ENCODE results near the gene CERCAM. TPM values are rescaled to one million over a fixed set of nuclear protein-coding genes. Genes with fewer than 3 reads are reported as not detected.

CERCAM gene
- total RNA-seq, 1 donor from 2014 or later, result 12.4 TPM

GRCh38 chr9:128396970-128397613 lies 23.6 kb upstream of the CERCAM start:
- Histone ChIP-seq H3K4me3 (ENCODE audit: low read depth, low read length) (no peak overlapping the region), H3K27me3 (ENCODE audit: control insufficient read depth, insufficient read depth, low read length) (peaks cover 4% of the 10 kb centered on the region), H3K36me3 (ENCODE audit: control insufficient read depth, insufficient read depth, low read length) (peaks cover 1% of the 10 kb centered on the region)
- no peak for DNase-seq (ENCODE audit: low read depth)
- no peak for FAIRE-seq
- TF ChIP-seq, protein P1, sequence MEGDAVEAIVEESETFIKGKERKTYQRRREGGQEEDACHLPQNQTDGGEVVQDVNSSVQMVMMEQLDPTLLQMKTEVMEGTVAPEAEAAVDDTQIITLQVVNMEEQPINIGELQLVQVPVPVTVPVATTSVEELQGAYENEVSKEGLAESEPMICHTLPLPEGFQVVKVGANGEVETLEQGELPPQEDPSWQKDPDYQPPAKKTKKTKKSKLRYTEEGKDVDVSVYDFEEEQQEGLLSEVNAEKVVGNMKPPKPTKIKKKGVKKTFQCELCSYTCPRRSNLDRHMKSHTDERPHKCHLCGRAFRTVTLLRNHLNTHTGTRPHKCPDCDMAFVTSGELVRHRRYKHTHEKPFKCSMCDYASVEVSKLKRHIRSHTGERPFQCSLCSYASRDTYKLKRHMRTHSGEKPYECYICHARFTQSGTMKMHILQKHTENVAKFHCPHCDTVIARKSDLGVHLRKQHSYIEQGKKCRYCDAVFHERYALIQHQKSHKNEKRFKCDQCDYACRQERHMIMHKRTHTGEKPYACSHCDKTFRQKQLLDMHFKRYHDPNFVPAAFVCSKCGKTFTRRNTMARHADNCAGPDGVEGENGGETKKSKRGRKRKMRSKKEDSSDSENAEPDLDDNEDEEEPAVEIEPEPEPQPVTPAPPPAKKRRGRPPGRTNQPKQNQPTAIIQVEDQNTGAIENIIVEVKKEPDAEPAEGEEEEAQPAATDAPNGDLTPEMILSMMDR (IDR thresholded peaks at IDR 0.05; ENCODE audit: insufficient read depth, low read length, severe bottlenecking), result no peak

GRCh38 chr9:128397831-128398230 lies 22.8 kb upstream of the CERCAM start:
- Histone ChIP-seq H3K27me3 (ENCODE audit: control insufficient read depth, insufficient read depth, low read length) (peaks cover 4% of the 10 kb centered on the region), H3K4me3 (ENCODE audit: low read depth, low read length) (no peak overlapping the region), H3K36me3 (ENCODE audit: control insufficient read depth, insufficient read depth, low read length) (no peaks in the 10 kb centered on the region)
- TF ChIP-seq, protein P1 (IDR thresholded peaks at IDR 0.05; ENCODE audit: insufficient read depth, low read length, severe bottlenecking), result no peak
- no peak for DNase-seq (ENCODE audit: low read depth)
- FAIRE-seq, result peak; percentile 76

DNA sequence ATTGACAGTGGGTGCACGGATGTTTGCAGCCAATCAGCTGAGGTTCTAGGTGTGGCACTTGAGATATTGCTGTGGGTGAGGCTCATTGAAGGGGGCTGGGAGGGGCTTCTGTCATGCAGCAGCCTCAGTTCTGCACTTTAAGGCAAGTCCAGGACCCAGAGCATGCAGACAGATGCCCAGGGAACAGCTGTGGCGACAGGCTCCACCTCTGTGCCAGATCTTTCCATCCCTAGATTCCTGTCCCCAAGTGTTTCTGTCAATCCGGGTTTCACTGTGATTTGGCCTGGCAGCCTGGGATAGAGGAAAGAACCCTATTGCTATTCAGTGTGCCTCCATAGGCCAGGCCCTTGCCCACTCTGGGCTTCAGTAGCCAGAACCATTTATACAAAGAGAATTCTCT lies 20.8 kb upstream of the CERCAM start:
- TF ChIP-seq, protein P1 (IDR thresholded peaks at IDR 0.05; ENCODE audit: insufficient read depth, low read length, severe bottlenecking), result no peak
- peaks cover 4% of the 10 kb centered on the region for H3K27me3 ChIP-seq (ENCODE audit: control insufficient read depth, insufficient read depth, low read length)
- no peaks in the 10 kb centered on the region for H3K36me3 ChIP-seq (ENCODE audit: control insufficient read depth, insufficient read depth, low read length)
- H3K4me3 ChIP-seq (ENCODE audit: low read depth, low read length), result no peak overlapping the region
- no peak for FAIRE-seq
- no peak for DNase-seq (ENCODE audit: low read depth)

DNA sequence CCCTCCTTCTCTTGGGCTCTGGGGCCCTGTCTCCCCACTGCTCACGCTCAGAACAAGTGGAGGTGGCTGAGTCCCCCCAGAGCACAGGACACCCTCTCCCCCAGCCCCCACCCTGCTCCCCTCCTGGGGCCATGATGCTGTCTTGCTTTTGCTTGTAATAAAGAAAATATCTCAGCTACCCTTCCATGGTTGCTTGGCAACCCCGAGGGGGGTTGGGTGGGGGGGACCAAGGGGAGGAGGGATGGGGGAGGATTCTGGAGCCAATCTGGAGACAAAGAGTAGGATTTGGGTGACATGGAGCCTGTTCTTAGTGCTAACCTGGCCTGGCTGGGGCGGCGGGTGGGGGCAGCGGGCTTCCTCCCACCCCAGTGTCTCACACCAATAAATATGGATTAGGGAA lies 16.1 kb upstream of the CERCAM start:
- DNase-seq (ENCODE audit: low read depth) (no peak), FAIRE-seq (no peak)
- Histone ChIP-seq H3K27me3 (ENCODE audit: control insufficient read depth, insufficient read depth, low read length) (peaks cover 6% of the 10 kb centered on the region), H3K4me3 (ENCODE audit: low read depth, low read length) (no peak overlapping the region), H3K36me3 (ENCODE audit: control insufficient read depth, insufficient read depth, low read length) (no peaks in the 10 kb centered on the region)
- TF ChIP-seq, protein P1 (IDR thresholded peaks at IDR 0.05; ENCODE audit: insufficient read depth, low read length, severe bottlenecking), result no peak

DNA sequence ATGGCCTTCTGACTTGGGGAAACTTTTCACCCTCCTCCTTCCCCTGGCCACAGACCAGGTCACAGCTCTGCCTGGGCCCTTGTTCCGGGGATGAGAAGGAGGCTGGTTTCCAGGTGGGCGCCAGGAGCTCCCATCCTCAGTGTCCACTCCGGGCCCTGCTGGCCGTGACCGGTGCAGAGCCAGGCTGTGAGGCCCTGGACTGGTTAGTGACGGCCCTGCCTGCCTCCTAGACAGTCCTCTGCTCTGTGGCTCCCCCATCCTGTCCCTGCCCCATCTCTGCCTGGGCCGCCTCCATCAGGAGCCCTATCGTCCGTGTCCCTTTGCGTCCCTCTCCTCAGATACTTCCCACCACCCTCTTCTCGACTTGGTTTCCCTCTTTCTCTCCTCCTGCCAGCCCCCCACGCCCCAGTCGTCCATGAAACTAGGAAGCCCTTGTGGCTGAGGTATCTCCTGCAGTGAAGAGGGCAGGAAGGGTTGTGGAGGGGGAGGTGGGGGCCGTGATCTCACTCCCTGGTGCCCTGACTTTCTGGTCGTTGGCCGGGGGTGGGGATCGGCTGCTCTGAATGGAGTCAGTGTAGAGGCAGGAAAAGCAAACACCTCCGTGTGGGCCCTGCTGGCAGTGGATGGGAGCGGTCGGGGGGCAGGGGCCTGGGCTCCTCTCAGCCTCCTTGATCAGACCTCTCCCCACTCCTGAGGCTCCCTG lies 15.4 kb upstream of the CERCAM start:
- Histone ChIP-seq H3K4me3 (ENCODE audit: low read depth, low read length) (no peak overlapping the region), H3K27me3 (ENCODE audit: control insufficient read depth, insufficient read depth, low read length) (peaks cover 6% of the 10 kb centered on the region), H3K36me3 (ENCODE audit: control insufficient read depth, insufficient read depth, low read length) (no peaks in the 10 kb centered on the region)
- TF ChIP-seq, protein P1 (IDR thresholded peaks at IDR 0.05; ENCODE audit: insufficient read depth, low read length, severe bottlenecking), result no peak
- FAIRE-seq (no peak), DNase-seq (ENCODE audit: low read depth) (no peak)

All from bronchial epithelial cell (primary cell).